IMR-90 (cell line): ENCODE measurements around the gene SLC2A8. TPM values are rescaled to one million over a fixed set of nuclear protein-coding genes. Genes with fewer than 3 reads are reported as not detected.

Experiments
- ATAC-seq: fragments of 200-7000 bp; cut with Tn5 transposase; 2 replicates; pipeline ENCODE4 v1.9.1; 2020; ENCODE audit warnings: low read depth, mild to moderate bottlenecking, moderate library complexity
- BruUV-seq: library from RNA; stranded (reverse); fragments of 400-500 nt; replicated peaks from 2 replicates; lab custom pipeline; 2021; lab: Mats Ljungman, UMichigan
- CTCF ChIA-PET: fragments of 300-600 bp; formaldehyde crosslinking; extraction: SDS; loops from one replicate; lab custom pipeline; 2021; ENCODE audit warnings: antibody characterized with exemption; lab: Yijun Ruan, JAX
- POLR2A ChIA-PET: fragments of 300-600 bp; sonication (Branson Sonifier 250); formaldehyde crosslinking; loops from one replicate; lab custom pipeline; 2022; ENCODE audit warnings: antibody characterized with exemption; ENCODE audit not compliant: unreplicated experiment; lab: Charles Lee
- DNase-seq: peaks from one replicate; pipeline ENCODE4 v3.0.0; 2013
- H2AFZ ChIP-seq: replicated peaks from 2 replicates; pipeline ENCODE3; 2013; ENCODE audit warnings: low read length, mild to moderate bottlenecking; ENCODE audit not compliant: poor library complexity
- H2AK5ac ChIP-seq: 2 replicates; pipeline ENCODE4 v1.6.1; 2013; ENCODE audit warnings: low read depth, low read length, inconsistent platforms
- H2AK9ac ChIP-seq: replicated peaks from 2 replicates; pipeline ENCODE3; 2013; ENCODE audit warnings: mild to moderate bottlenecking, low read depth, low read length, moderate library complexity; ENCODE audit not compliant: poor library complexity
- H2BK120ac ChIP-seq: 2 replicates; pipeline ENCODE4 v1.6.1; 2013; ENCODE audit warnings: low read depth, low read length, inconsistent platforms
- H2BK15ac ChIP-seq: 3 replicates; pipeline ENCODE4 v1.6.1; 2013; ENCODE audit warnings: low read depth, low read length, inconsistent platforms
- H2BK20ac ChIP-seq: 2 replicates; pipeline ENCODE4 v1.6.1; 2013; ENCODE audit warnings: low read depth, mild to moderate bottlenecking, inconsistent platforms, low read length, moderate library complexity
- H2BK5ac ChIP-seq: 2 replicates; pipeline ENCODE4 v1.6.1; 2013; ENCODE audit warnings: mild to moderate bottlenecking, low read depth, low read length, inconsistent platforms; ENCODE audit not compliant: poor library complexity, severe bottlenecking
- H3K14ac ChIP-seq: replicated peaks from 2 replicates; pipeline ENCODE4 v1.6.1; 2013; ENCODE audit warnings: low read depth, low read length, inconsistent platforms
- H3K18ac ChIP-seq: 2 replicates; pipeline ENCODE4 v1.6.1; 2013; ENCODE audit warnings: low read depth, low read length, control low read depth
- H3K23ac ChIP-seq: 2 replicates; pipeline ENCODE4 v1.6.1; 2013; ENCODE audit warnings: low read depth, low read length, inconsistent platforms
- H3K27ac ChIP-seq: 2 replicates; pipeline ENCODE4 v1.5.1; 2013; ENCODE audit warnings: mild to moderate bottlenecking, control low read depth, low read length; ENCODE audit not compliant: insufficient read depth
- H3K27me3 ChIP-seq: 2 replicates; pipeline ENCODE4 v1.6.1; 2013; ENCODE audit warnings: low read length; ENCODE audit not compliant: control insufficient read depth, insufficient read depth
- H3K36me3 ChIP-seq: 2 replicates; pipeline ENCODE4 v1.6.1; 2013; ENCODE audit warnings: low read length, mixed read lengths; ENCODE audit not compliant: control insufficient read depth, insufficient read depth
- H3K4ac ChIP-seq: 2 replicates; pipeline ENCODE4 v1.6.1; 2013; ENCODE audit warnings: low read depth, low read length, inconsistent platforms
- H3K4me1 ChIP-seq: 2 replicates; pipeline ENCODE4 v1.6.1; 2013; ENCODE audit warnings: low read length, mixed read lengths; ENCODE audit not compliant: control insufficient read depth, insufficient read depth
- H3K4me2 ChIP-seq: 2 replicates; pipeline ENCODE4 v1.6.1; 2013; ENCODE audit warnings: low read depth, mild to moderate bottlenecking, control low read depth, low read length, moderate library complexity
- H3K4me3 ChIP-seq: 2 replicates; pipeline ENCODE4 v1.5.1; 2013; ENCODE audit warnings: low read depth, mild to moderate bottlenecking, control low read depth, low read length, moderate library complexity; ENCODE audit not compliant: insufficient read depth
- H3K56ac ChIP-seq: 2 replicates; pipeline ENCODE4 v1.6.1; 2013; ENCODE audit warnings: low read length, inconsistent platforms; ENCODE audit not compliant: insufficient read depth; ENCODE audit errors: extremely low read depth
- H3K79me1 ChIP-seq, 2 experiments: 2 replicates each; pipeline ENCODE4 v1.6.1; 2013; ENCODE audit warnings: low read length in 2 of 2, inconsistent platforms in 1 of 2, low read depth in 1 of 2
- H3K9ac ChIP-seq: 2 replicates; pipeline ENCODE4 v1.6.1; 2013; ENCODE audit warnings: low read depth, low read length, control low read depth
- H3K9me1 ChIP-seq: 2 replicates; pipeline ENCODE4 v1.6.1; 2013; ENCODE audit warnings: low read length, inconsistent platforms; ENCODE audit not compliant: insufficient read depth
- H3K9me3 ChIP-seq: 2 replicates; pipeline ENCODE4 v1.6.1; 2013; ENCODE audit warnings: low read length; ENCODE audit not compliant: control insufficient read depth, insufficient read depth
- H4K20me1 ChIP-seq: 2 replicates; pipeline ENCODE4 v1.6.1; 2013; ENCODE audit warnings: low read length, inconsistent platforms; ENCODE audit not compliant: insufficient read depth
- H4K5ac ChIP-seq: 2 replicates; pipeline ENCODE4 v1.6.1; 2013; ENCODE audit warnings: mild to moderate bottlenecking, low read depth, low read length, control low read depth
- H4K8ac ChIP-seq, 2 experiments: 2 replicates each; pipeline ENCODE4 v1.6.1; 2013; ENCODE audit warnings: low read depth in 2 of 2, low read length in 2 of 2, control low read depth in 1 of 2, inconsistent platforms in 1 of 2
- H4K91ac ChIP-seq: 2 replicates; pipeline ENCODE4 v1.6.1; 2013; ENCODE audit warnings: low read depth, low read length, inconsistent platforms; ENCODE audit not compliant: insufficient read depth
- FOS ChIP-seq: fragments of 150-350 bp; IDR thresholded peaks from 2 replicates; pipeline ENCODE4 v1.6.1; 2016; ENCODE audit warnings: low read depth, low read length
- MAZ ChIP-seq: IDR thresholded peaks from 2 replicates; pipeline ENCODE4 v1.6.1; 2012; ENCODE audit warnings: low read depth, mild to moderate bottlenecking, low read length, improper control_type of control experiment, moderate library complexity, borderline replicate concordance
- WGBS, 2 experiments: methylation state at CpG; one replicate each; pipeline versions ENCODE4 v1.1.5 to v1.1.7; 2013; ENCODE audit warnings: missing lambda C conversion rate in 2 of 2; ENCODE audit not compliant: insufficient read length in 1 of 2; ENCODE audit errors: extremely low coverage in 2 of 2; 5-methylcytosine and 5-hydroxymethylcytosine counted together
- dilution Hi-C: fragments of 300-500 bp; cut with HindIII; formaldehyde crosslinking; loops from one replicate; pipeline ENCODE4 v1.14.3; 2018; ENCODE audit warnings: low sequenced_read_pairs; ENCODE audit not compliant: unreplicated experiment
- in situ Hi-C: fragments of 300-500 bp; cut with MboI; formaldehyde crosslinking; loops from 3 replicates; pipeline ENCODE4 v1.14.3; 2019; ENCODE audit warnings: low sequenced_read_pairs, inconsistent platforms, mixed read lengths
- intact Hi-C: fragments of 100-400 bp; cut with micrococcal nuclease; formaldehyde crosslinking; loops from 2 replicates; pipeline ENCODE4 v1.10.0; 2022
- polyA plus RNA-seq, 3 experiments: library from polyadenylated mRNA; depleted of rRNA; stranded (reverse); fragments of >200 nt; gene quantifications; 2 replicates each; pipeline ENCODE4 v1.2.3, GENCODE V29; 2012; ENCODE audit warnings: low replicate concordance in 1 of 3
- total RNA-seq: library from RNA; depleted of rRNA; stranded (reverse); fragments of >200 nt; gene quantifications from 2 replicates; pipeline ENCODE4 v1.2.3, GENCODE V29; 2012

The SLC2A8 gene
- total and polyA plus RNA-seq, 2 of the 4 experiments (the other 2 are of a cell fraction), result 9.0 to 12.0 TPM

DNA sequence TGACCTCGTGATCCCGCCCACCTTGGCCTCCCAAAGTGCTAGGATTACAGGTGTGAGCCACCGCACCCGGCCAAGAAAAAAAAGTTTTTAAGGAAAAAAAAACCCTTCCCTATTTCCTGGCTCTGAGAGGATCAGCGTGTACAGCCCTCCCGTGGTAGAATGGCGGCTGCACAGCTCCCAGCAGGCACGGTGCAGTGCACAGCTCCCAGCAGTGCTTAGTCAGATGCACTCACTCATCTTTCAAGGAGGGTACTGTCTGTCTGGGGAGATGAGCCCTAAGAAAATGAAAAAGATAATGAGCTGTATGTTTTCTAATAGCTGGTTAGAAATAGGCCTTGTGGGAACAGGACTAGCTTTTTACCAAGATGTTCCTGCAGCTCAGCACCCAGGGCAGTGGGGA is 36.7 kb upstream of the SLC2A8 start:
- dilution Hi-C loops, result no loop called here
- H3K18ac ChIP-seq, result no peak overlapping the region

More for the DNA sequence above, 36.7 kb upstream of the SLC2A8 start:
- Histone ChIP-seq H3K4me3 (no peak overlapping the region), H3K9ac (no peak overlapping the region), H3K4ac (no peak overlapping the region), H2BK15ac (no peak overlapping the region), H3K27me3 (no peaks in the 10 kb centered on the region; the same call in 1 of the 2 replicates), H3K4me1 (no peaks in the 10 kb centered on the region), H3K23ac (no peak overlapping the region), H2AK9ac (no peak overlapping the region), H3K56ac (no peak overlapping the region), H4K91ac (no peak overlapping the region), H3K14ac (no peak overlapping the region), H2BK20ac (no peak overlapping the region), H2BK120ac (no peak overlapping the region), H4K5ac (no peak overlapping the region), H3K27ac (no peak overlapping the region), H2AK5ac (no peak overlapping the region), H2BK5ac (no peak overlapping the region), H4K8ac (no peak overlapping the region), H3K4me2 (no peak overlapping the region), H4K20me1 (no peaks in the 10 kb centered on the region), H2AFZ (no peak overlapping the region), H3K79me1 (no peaks in the 10 kb centered on the region), H3K9me3 (no peaks in the 10 kb centered on the region), H3K36me3 (no peaks in the 10 kb centered on the region; the same call in 1 of the 2 replicates), H3K9me1 (no peaks in the 10 kb centered on the region)
- TF ChIP-seq MAZ (no peak), FOS (no peak)
- intact Hi-C loops, result no loop called here
- WGBS, 2 experiments, result 80% methylated on average over 1 of the region's 8 CpGs; no CpG with 5 or more reads in 1 of the 2 experiments
- ChIA-PET CTCF (interaction anchor here (0.7 kb wide), 1 partner anchor 43 kb away, joined by 3 read pairs; no protein-coding TSS in a partner anchor), POLR2A (no interaction called here)
- ATAC-seq (no peak), DNase-seq (no peak)
- in situ Hi-C loops, result no loop called here
- no TSS peak for BruUV-seq
